Mucosa of stomach (tissue), 1 donor: ENCODE measurements around the gene PDE9A.

Experiments used
- H3K27me3 ChIP-seq: one replicate; pipeline ENCODE4 v1.7.0; 2013; ENCODE audit warnings: mild to moderate bottlenecking, low read length; ENCODE audit not compliant: control insufficient read depth, insufficient read depth
- H3K36me3 ChIP-seq: one replicate; pipeline ENCODE4 v1.7.0; 2013; ENCODE audit warnings: low read length; ENCODE audit not compliant: control insufficient read depth, insufficient read depth
- H3K4me1 ChIP-seq: one replicate; pipeline ENCODE4 v1.7.0; 2013; ENCODE audit warnings: mild to moderate bottlenecking, low read length; ENCODE audit not compliant: control insufficient read depth, insufficient read depth
- H3K4me3 ChIP-seq: one replicate; pipeline ENCODE4 v1.7.0; 2013; ENCODE audit warnings: low read length
- H3K9ac ChIP-seq: one replicate; pipeline ENCODE4 v1.7.0; 2013; ENCODE audit warnings: mild to moderate bottlenecking, low read length, moderate library complexity
- H3K9me3 ChIP-seq: one replicate; pipeline ENCODE4 v1.7.0; 2013; ENCODE audit warnings: mild to moderate bottlenecking, low read length, moderate library complexity; ENCODE audit not compliant: control insufficient read depth
- donor health status: Pancreatic carcinoma.

Gene PDE9A

GRCh38 chr21:42725416-42725930, 72.1 kb downstream of the PDE9A start:
- H3K4me1 ChIP-seq, result peaks cover 23% of the 10 kb centered on the region
- no peaks in the 10 kb centered on the region for H3K27me3 ChIP-seq
- no peaks in the 10 kb centered on the region for H3K9me3 ChIP-seq
- no peak overlapping the region for H3K4me3 ChIP-seq
- no peak overlapping the region for H3K9ac ChIP-seq
- no peaks in the 10 kb centered on the region for H3K36me3 ChIP-seq

GRCh38 chr21:42731264-42732032, 78.0 kb downstream of the PDE9A start:
- Histone ChIP-seq H3K36me3 (no peaks in the 10 kb centered on the region), H3K9ac (no peak overlapping the region), H3K9me3 (no peaks in the 10 kb centered on the region), H3K4me3 (no peak overlapping the region), H3K27me3 (no peaks in the 10 kb centered on the region), H3K4me1 (peaks cover 26% of the 10 kb centered on the region)

- H3K9me3 ChIP-seq, result no peaks in the 10 kb centered on the region
- H3K36me3 ChIP-seq, result no peaks in the 10 kb centered on the region
- H3K4me3 ChIP-seq, result no peak overlapping the region
- no peaks in the 10 kb centered on the region for H3K27me3 ChIP-seq
- no peak overlapping the region for H3K9ac ChIP-seq
- peaks cover 26% of the 10 kb centered on the region for H3K4me1 ChIP-seq
These were observed 78.6 kb downstream of the PDE9A start for GRCh38 chr21:42732033-42732410.

GRCh38 chr21:42733037-42733627, 79.7 kb downstream of the PDE9A start:
- H3K27me3 ChIP-seq, result no peaks in the 10 kb centered on the region
- H3K4me1 ChIP-seq, result peaks cover 36% of the 10 kb centered on the region
- H3K9me3 ChIP-seq, result no peaks in the 10 kb centered on the region
- no peak overlapping the region for H3K4me3 ChIP-seq
- no peaks in the 10 kb centered on the region for H3K36me3 ChIP-seq
- H3K9ac ChIP-seq, result no peak overlapping the region

GRCh38 chr21:42733874-42734273, 80.5 kb downstream of the PDE9A start:
- no peak overlapping the region for H3K9ac ChIP-seq

GRCh38 chr21:42734323-42734971, 81.0 kb downstream of the PDE9A start:
- H3K36me3 ChIP-seq, result no peaks in the 10 kb centered on the region
- H3K4me1 ChIP-seq, result peaks cover 45% of the 10 kb centered on the region
- no peaks in the 10 kb centered on the region for H3K27me3 ChIP-seq
- peak overlapping the region; percentile 20 for H3K9ac ChIP-seq
- no peak overlapping the region for H3K4me3 ChIP-seq
- H3K9me3 ChIP-seq, result no peaks in the 10 kb centered on the region

More at GRCh38 chr21:42733874-42734273, 80.5 kb downstream of the PDE9A start:
- Histone ChIP-seq H3K9me3 (no peaks in the 10 kb centered on the region), H3K4me3 (no peak overlapping the region), H3K27me3 (no peaks in the 10 kb centered on the region), H3K36me3 (no peaks in the 10 kb centered on the region), H3K4me1 (peaks cover 43% of the 10 kb centered on the region)

- H3K4me3 ChIP-seq, result no peak overlapping the region
- H3K36me3 ChIP-seq, result no peaks in the 10 kb centered on the region
- H3K9ac ChIP-seq, result peak overlapping the region; percentile 20
- H3K9me3 ChIP-seq, result no peaks in the 10 kb centered on the region
- H3K4me1 ChIP-seq, result peaks cover 45% of the 10 kb centered on the region
- no peaks in the 10 kb centered on the region for H3K27me3 ChIP-seq
These were observed 81.6 kb downstream of the PDE9A start for GRCh38 chr21:42735061-42735460.

GRCh38 chr21:42735944-42736343, 82.5 kb downstream of the PDE9A start:
- H3K36me3 ChIP-seq, result no peaks in the 10 kb centered on the region
- no peak overlapping the region for H3K4me3 ChIP-seq
- H3K9ac ChIP-seq, result no peak overlapping the region
- H3K27me3 ChIP-seq, result no peaks in the 10 kb centered on the region
- no peaks in the 10 kb centered on the region for H3K9me3 ChIP-seq
- H3K4me1 ChIP-seq, result peaks cover 45% of the 10 kb centered on the region

GRCh38 chr21:42736646-42737350, 83.4 kb downstream of the PDE9A start:
- H3K27me3 ChIP-seq, result no peaks in the 10 kb centered on the region
- no peaks in the 10 kb centered on the region for H3K9me3 ChIP-seq
- H3K4me1 ChIP-seq, result peaks cover 45% of the 10 kb centered on the region
- no peaks in the 10 kb centered on the region for H3K36me3 ChIP-seq
- H3K9ac ChIP-seq, result no peak overlapping the region
- no peak overlapping the region for H3K4me3 ChIP-seq

- no peaks in the 10 kb centered on the region for H3K27me3 ChIP-seq
- no peaks in the 10 kb centered on the region for H3K36me3 ChIP-seq
- peak overlapping the region; percentile 62 for H3K9ac ChIP-seq
- peaks cover 42% of the 10 kb centered on the region for H3K4me1 ChIP-seq
- no peak overlapping the region for H3K4me3 ChIP-seq
- H3K9me3 ChIP-seq, result no peaks in the 10 kb centered on the region
These were observed 84.7 kb downstream of the PDE9A start for GRCh38 chr21:42737951-42738590.

GRCh38 chr21:42739061-42739931, 85.9 kb downstream of the PDE9A start:
- Histone ChIP-seq H3K36me3 (no peaks in the 10 kb centered on the region), H3K27me3 (no peaks in the 10 kb centered on the region), H3K9me3 (no peaks in the 10 kb centered on the region), H3K4me1 (peaks cover 30% of the 10 kb centered on the region), H3K4me3 (no peak overlapping the region), H3K9ac (no peak overlapping the region)
